Parathyroid adenoma (tissue), 2 donors: ENCODE data around the gene LYPD3.

Experiments used
- H2AFZ ChIP-seq: fragments of 300-600 bp; sonication (generic); one replicate; pipeline ENCODE4 v1.7.0; 2017; ENCODE audit warnings: antibody characterized with exemption, mild to moderate bottlenecking
- H3K27ac ChIP-seq: fragments of 300-600 bp; sonication (generic); one replicate; pipeline ENCODE4 v1.7.0; 2017
- H3K27me3 ChIP-seq: fragments of 300-600 bp; sonication (generic); one replicate; pipeline ENCODE4 v1.7.0; 2017; ENCODE audit warnings: low read length; ENCODE audit not compliant: control insufficient read depth, insufficient read depth
- H3K36me3 ChIP-seq: fragments of 300-600 bp; sonication (generic); one replicate; pipeline ENCODE4 v1.7.0; 2017; ENCODE audit warnings: low read length; ENCODE audit not compliant: control insufficient read depth, insufficient read depth
- H3K4me1 ChIP-seq: fragments of 300-600 bp; sonication (generic); one replicate; pipeline ENCODE4 v1.7.0; 2017; ENCODE audit warnings: control low read depth
- H3K4me2 ChIP-seq: fragments of 300-600 bp; sonication (generic); one replicate; pipeline ENCODE4 v1.7.0; 2017; ENCODE audit warnings: low read length
- H3K4me3 ChIP-seq: fragments of 300-600 bp; sonication (generic); one replicate; pipeline ENCODE4 v1.7.0; 2017; ENCODE audit warnings: low read depth, low read length
- H3K79me2 ChIP-seq: fragments of 300-600 bp; sonication (generic); one replicate; pipeline ENCODE4 v1.7.0; 2017; ENCODE audit warnings: control low read depth
- H3K9ac ChIP-seq: fragments of 300-600 bp; sonication (generic); one replicate; pipeline ENCODE4 v1.7.0; 2017; ENCODE audit warnings: mild to moderate bottlenecking
- H3K9me3 ChIP-seq: fragments of 300-600 bp; sonication (generic); one replicate; pipeline ENCODE4 v1.7.0; 2017; ENCODE audit warnings: low read length; ENCODE audit not compliant: control insufficient read depth
- CTCF ChIP-seq: fragments of 300-600 bp; sonication (generic); IDR thresholded peaks from one replicate; pipeline ENCODE4 v1.7.0; 2017; ENCODE audit warnings: antibody characterized with exemption, mild to moderate bottlenecking
- donor health status: primary hyperparathyroidism.

Gene LYPD3

GRCh38 chr19:43503501-43504425, 38.4 kb upstream of the LYPD3 start:
- no peaks in the 10 kb centered on the region for H3K27me3 ChIP-seq
- H3K4me3 ChIP-seq, result peak overlapping the region; percentile 90
- peaks cover 6% of the 10 kb centered on the region for H3K4me1 ChIP-seq
- H3K9ac ChIP-seq, result peak overlapping the region; percentile 32
- H3K4me2 ChIP-seq, result peak overlapping the region; percentile 99
- H3K9me3 ChIP-seq, result no peaks in the 10 kb centered on the region
- no peaks in the 10 kb centered on the region for H3K79me2 ChIP-seq
- peak overlapping the region; percentile 80 for H3K27ac ChIP-seq
- no peaks in the 10 kb centered on the region for H3K36me3 ChIP-seq
- peak overlapping the region; percentile 95 for H2AFZ ChIP-seq
- peak; percentile 14 for TF ChIP-seq CTCF

GRCh38 chr19:43502419-43502976, 37.1 kb upstream of the LYPD3 start:
- Histone ChIP-seq H3K9ac (no peak overlapping the region), H3K4me3 (no peak overlapping the region)
- TF ChIP-seq CTCF, result no peak

GRCh38 chr19:43501661-43502418, 36.4 kb upstream of the LYPD3 start:
- Histone ChIP-seq H3K9me3 (no peaks in the 10 kb centered on the region), H3K27me3 (no peaks in the 10 kb centered on the region), H3K79me2 (no peaks in the 10 kb centered on the region), H3K27ac (no peak overlapping the region), H3K9ac (no peak overlapping the region), H3K36me3 (no peaks in the 10 kb centered on the region), H3K4me3 (no peak overlapping the region), H3K4me2 (no peak overlapping the region), H3K4me1 (peaks cover 6% of the 10 kb centered on the region), H2AFZ (no peak overlapping the region)
- TF ChIP-seq CTCF, result no peak

More at GRCh38 chr19:43502419-43502976, 37.1 kb upstream of the LYPD3 start:
- Histone ChIP-seq H3K9me3 (no peaks in the 10 kb centered on the region), H3K27ac (no peak overlapping the region), H2AFZ (no peak overlapping the region), H3K4me1 (peaks cover 6% of the 10 kb centered on the region), H3K79me2 (no peaks in the 10 kb centered on the region), H3K36me3 (no peaks in the 10 kb centered on the region), H3K27me3 (no peaks in the 10 kb centered on the region), H3K4me2 (no peak overlapping the region)

GRCh38 chr19:43499042-43499441, 33.6 kb upstream of the LYPD3 start:
- Histone ChIP-seq H3K4me1 (no peaks in the 10 kb centered on the region), H3K36me3 (no peaks in the 10 kb centered on the region), H3K4me3 (no peak overlapping the region), H3K27ac (no peak overlapping the region), H3K4me2 (no peak overlapping the region), H3K27me3 (no peaks in the 10 kb centered on the region), H3K9ac (no peak overlapping the region), H3K9me3 (no peaks in the 10 kb centered on the region), H2AFZ (no peak overlapping the region), H3K79me2 (no peaks in the 10 kb centered on the region)
- no peak for TF ChIP-seq CTCF
